ENCODE measurements around the gene OR10K2. TPM values are rescaled to one million over a fixed set of nuclear protein-coding genes. Genes with fewer than 3 reads are reported as not detected.

Gene OR10K2
- total and polyA plus RNA-seq, 2 of the 13 experiments (the other 11 are each of a cell fraction or from before 2014, with no cell fraction given): not detected

- no peak for DNase-seq (ENCODE audit: low spot score)
These were observed 8.5 kb downstream of the OR10K2 start for GRCh38 chr1:158417586-158417985.

More at GRCh38 chr1:158417586-158417985, 8.5 kb downstream of the OR10K2 start:
- ChIA-PET POLR2A (no interaction called here), CTCF (ENCODE audit: low intra/inter-chr PET ratio, low total read pairs) (no interaction called here)
- no peak overlapping the region for H3K9ac ChIP-seq (ENCODE audit: insufficient read depth, low read depth, low read length)
- FAIRE-seq: no peak
- H3K4me1 ChIP-seq (ENCODE audit: insufficient read depth, low read length): no peaks in the 10 kb centered on the region
- H3K27me3 ChIP-seq (ENCODE audit: control insufficient read depth in 1 of 2, insufficient read depth in 2 of 2, low read length in 2 of 2): no peaks in the 10 kb centered on the region
- H3K79me2 ChIP-seq (ENCODE audit: insufficient read depth, low read length): no peaks in the 10 kb centered on the region
- no peaks in the 10 kb centered on the region for H3K36me3 ChIP-seq (replicated peaks in 1 of 2; ENCODE audit: control insufficient read depth in 1 of 2, insufficient read depth in 2 of 2, low read length in 2 of 2)
- H3K9me3 ChIP-seq (ENCODE audit: low read length): peaks cover 60% of the 10 kb centered on the region
- H3K4me3 ChIP-seq (replicated peaks in 1 of 3; ENCODE audit: insufficient read depth in 1 of 3, low read depth in 2 of 3, low read length in 3 of 3): no peak overlapping the region
- BruUV-seq (replicated peaks): no TSS peak
- H2AFZ ChIP-seq (ENCODE audit: low read length): no peak overlapping the region
- no peak for ATAC-seq
- intact Hi-C loops (cut with micrococcal nuclease; ENCODE audit: unreplicated experiment): no loop called here
- no peak overlapping the region for H3K27ac ChIP-seq (ENCODE audit: extremely low read length, insufficient read depth, low read length)
- H3K4me2 ChIP-seq (ENCODE audit: low read depth, low read length): no peak overlapping the region
- TF ChIP-seq ZNF782 (CRISPR knock-in tag; IDR thresholded peaks at IDR 0.05; ENCODE audit: borderline replicate concordance) (no peak), HOXA7 (CRISPR knock-in tag; IDR thresholded peaks at IDR 0.05) (no peak), ELF1 (CRISPR knock-in tag; IDR thresholded peaks at IDR 0.05) (no peak), RNF219 (CRISPR knock-in tag; IDR thresholded peaks at IDR 0.05) (no peak), PHF8 (CRISPR knock-in tag; IDR thresholded peaks at IDR 0.05) (no peak), TRIM24 (CRISPR knock-in tag; IDR thresholded peaks at IDR 0.05) (no peak)
- TF ChIP-seq, protein P1, sequence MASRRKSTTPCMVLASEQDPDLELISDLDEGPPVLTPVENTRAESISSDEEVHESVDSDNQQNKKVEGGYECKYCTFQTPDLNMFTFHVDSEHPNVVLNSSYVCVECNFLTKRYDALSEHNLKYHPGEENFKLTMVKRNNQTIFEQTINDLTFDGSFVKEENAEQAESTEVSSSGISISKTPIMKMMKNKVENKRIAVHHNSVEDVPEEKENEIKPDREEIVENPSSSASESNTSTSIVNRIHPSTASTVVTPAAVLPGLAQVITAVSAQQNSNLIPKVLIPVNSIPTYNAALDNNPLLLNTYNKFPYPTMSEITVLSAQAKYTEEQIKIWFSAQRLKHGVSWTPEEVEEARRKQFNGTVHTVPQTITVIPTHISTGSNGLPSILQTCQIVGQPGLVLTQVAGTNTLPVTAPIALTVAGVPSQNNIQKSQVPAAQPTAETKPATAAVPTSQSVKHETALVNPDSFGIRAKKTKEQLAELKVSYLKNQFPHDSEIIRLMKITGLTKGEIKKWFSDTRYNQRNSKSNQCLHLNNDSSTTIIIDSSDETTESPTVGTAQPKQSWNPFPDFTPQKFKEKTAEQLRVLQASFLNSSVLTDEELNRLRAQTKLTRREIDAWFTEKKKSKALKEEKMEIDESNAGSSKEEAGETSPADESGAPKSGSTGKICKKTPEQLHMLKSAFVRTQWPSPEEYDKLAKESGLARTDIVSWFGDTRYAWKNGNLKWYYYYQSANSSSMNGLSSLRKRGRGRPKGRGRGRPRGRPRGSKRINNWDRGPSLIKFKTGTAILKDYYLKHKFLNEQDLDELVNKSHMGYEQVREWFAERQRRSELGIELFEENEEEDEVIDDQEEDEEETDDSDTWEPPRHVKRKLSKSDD (CRISPR knock-in tag; IDR thresholded peaks at IDR 0.05; ENCODE audit: low read depth): no peak
- in situ Hi-C loops (cut with HindIII; ENCODE audit: extremely low pct_ligation_motif_present, low pct_unique_long_range_greater_than_20kb): no loop called here
- no peaks in the 10 kb centered on the region for H4K20me1 ChIP-seq (ENCODE audit: insufficient read depth, low read length)
